ENCODE data around the gene SCRT2.

- TF ChIP-seq CTCF (IDR thresholded peaks at IDR 0.05; ENCODE audit: borderline replicate concordance, extremely low read depth, low read length, poor library complexity, severe bottlenecking), result no peak
- TF ChIP-seq EZH2 (IDR thresholded peaks at IDR 0.05; ENCODE audit: borderline replicate concordance, low read depth, low read length, severe bottlenecking), result no peak
These were observed 32.0 kb upstream of the SCRT2 start for GRCh38 chr20:707451-708110.

All from DND-41 (cell line).